Measurements from ENCODE around the gene STX18.

The STX18 gene

DNA sequence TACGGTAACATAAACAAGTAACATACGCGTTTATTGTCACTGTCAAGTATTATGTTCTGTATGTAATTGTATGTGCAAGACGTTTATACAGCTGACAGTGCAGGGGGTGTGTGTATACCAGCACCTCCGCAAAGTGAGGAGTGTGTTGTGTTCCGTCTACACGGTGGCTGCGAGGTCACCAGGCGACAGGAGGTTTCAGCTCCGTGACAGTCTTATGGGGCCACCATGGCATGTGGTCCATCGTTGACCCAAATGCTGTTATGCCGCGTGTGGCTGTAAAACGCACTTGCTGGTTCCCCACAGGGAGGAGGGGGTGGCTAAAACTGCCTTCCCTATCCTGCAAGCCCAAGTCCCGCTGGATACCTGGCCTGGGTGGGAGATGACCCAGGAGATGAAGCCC, 129.9 kb downstream of the STX18 start:
- DNase-seq, result no peak
- in situ Hi-C loops (cut with HindIII; ENCODE audit: low pct_ligation_motif_present, low sequenced_read_pairs), result no loop called here
- Histone ChIP-seq H3K27me3 (replicated peaks) (no peaks in the 10 kb centered on the region), H3K27ac (no peak overlapping the region), H3K36me3 (replicated peaks) (no peaks in the 10 kb centered on the region), H3K4me3 (ENCODE audit: low read depth, low read length) (no peak overlapping the region)
- TF ChIP-seq, protein P1, sequence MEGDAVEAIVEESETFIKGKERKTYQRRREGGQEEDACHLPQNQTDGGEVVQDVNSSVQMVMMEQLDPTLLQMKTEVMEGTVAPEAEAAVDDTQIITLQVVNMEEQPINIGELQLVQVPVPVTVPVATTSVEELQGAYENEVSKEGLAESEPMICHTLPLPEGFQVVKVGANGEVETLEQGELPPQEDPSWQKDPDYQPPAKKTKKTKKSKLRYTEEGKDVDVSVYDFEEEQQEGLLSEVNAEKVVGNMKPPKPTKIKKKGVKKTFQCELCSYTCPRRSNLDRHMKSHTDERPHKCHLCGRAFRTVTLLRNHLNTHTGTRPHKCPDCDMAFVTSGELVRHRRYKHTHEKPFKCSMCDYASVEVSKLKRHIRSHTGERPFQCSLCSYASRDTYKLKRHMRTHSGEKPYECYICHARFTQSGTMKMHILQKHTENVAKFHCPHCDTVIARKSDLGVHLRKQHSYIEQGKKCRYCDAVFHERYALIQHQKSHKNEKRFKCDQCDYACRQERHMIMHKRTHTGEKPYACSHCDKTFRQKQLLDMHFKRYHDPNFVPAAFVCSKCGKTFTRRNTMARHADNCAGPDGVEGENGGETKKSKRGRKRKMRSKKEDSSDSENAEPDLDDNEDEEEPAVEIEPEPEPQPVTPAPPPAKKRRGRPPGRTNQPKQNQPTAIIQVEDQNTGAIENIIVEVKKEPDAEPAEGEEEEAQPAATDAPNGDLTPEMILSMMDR (IDR thresholded peaks at IDR 0.05; ENCODE audit: low read depth, low read length, missing control alignments), result no peak

DNA sequence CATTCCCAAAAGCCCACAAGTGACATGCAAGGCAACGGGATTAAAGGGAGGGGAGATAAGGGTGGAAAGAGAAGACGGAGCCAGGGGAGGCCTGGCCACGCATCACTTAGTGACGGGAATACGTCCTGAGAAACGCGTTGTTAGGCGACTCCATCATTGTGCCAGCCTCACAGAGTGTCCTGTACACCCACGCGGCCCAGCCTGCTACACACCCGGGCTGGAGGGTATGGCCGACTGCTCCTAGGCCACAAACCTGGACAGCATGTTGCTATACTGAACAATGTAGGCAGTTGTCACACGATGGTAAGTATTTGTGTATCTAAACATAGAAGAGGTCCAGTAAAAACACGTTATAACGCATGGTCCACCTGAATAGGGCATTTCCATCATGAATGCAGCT, 131.6 kb downstream of the STX18 start:
- no peaks in the 10 kb centered on the region for H3K27me3 ChIP-seq (replicated peaks)
- no peak overlapping the region for H3K4me3 ChIP-seq (ENCODE audit: low read depth, low read length)
- TF ChIP-seq, protein P1 (IDR thresholded peaks at IDR 0.05; ENCODE audit: low read depth, low read length, missing control alignments), result no peak
- in situ Hi-C loops (cut with HindIII; ENCODE audit: low pct_ligation_motif_present, low sequenced_read_pairs), result no loop called here
- DNase-seq, result no peak
- H3K36me3 ChIP-seq (replicated peaks), result no peaks in the 10 kb centered on the region
- H3K27ac ChIP-seq, result no peak overlapping the region

DNA sequence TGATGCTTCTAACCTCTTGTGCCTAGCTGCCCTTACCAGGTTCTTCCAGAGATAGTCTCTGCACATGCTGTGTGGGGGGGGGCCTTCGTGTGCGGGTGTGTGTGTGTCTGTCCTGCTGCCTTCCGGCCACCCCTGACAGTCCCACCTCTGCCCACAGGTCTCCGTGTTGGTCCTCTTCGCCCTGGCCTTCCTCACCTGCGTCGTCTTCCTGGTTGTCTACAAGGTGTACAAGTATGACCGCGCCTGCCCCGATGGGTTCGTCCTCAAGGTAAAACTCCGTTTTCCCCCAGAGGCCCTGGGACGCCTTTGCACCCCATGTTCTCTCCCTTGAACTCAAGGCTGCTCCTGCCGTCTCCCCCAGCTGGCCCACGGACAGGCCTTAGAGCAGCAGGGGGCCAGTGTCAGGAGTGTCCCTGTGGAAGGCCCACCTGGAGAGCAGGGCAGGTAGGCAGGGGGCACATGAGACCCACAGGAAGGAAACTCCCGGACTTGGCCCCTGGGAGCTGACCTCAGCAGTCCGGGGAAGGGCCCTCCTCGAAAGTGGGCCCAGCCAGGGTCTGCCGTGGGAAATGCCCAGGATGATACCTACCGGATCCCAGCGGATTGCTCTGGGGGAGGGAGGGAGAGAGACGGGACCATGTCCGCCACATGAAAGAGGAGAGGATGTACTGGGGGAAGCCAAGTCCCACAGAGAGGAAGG, 132.3 kb downstream of the STX18 start:
- no peak overlapping the region for H3K27ac ChIP-seq
- in situ Hi-C loops (cut with HindIII; ENCODE audit: low pct_ligation_motif_present, low sequenced_read_pairs), result no loop called here
- no peaks in the 10 kb centered on the region for H3K27me3 ChIP-seq (replicated peaks)
- H3K4me3 ChIP-seq (ENCODE audit: low read depth, low read length), result no peak overlapping the region
- TF ChIP-seq, protein P1 (IDR thresholded peaks at IDR 0.05; ENCODE audit: low read depth, low read length, missing control alignments), result no peak
- DNase-seq, result no peak
- no peaks in the 10 kb centered on the region for H3K36me3 ChIP-seq (replicated peaks)

DNA sequence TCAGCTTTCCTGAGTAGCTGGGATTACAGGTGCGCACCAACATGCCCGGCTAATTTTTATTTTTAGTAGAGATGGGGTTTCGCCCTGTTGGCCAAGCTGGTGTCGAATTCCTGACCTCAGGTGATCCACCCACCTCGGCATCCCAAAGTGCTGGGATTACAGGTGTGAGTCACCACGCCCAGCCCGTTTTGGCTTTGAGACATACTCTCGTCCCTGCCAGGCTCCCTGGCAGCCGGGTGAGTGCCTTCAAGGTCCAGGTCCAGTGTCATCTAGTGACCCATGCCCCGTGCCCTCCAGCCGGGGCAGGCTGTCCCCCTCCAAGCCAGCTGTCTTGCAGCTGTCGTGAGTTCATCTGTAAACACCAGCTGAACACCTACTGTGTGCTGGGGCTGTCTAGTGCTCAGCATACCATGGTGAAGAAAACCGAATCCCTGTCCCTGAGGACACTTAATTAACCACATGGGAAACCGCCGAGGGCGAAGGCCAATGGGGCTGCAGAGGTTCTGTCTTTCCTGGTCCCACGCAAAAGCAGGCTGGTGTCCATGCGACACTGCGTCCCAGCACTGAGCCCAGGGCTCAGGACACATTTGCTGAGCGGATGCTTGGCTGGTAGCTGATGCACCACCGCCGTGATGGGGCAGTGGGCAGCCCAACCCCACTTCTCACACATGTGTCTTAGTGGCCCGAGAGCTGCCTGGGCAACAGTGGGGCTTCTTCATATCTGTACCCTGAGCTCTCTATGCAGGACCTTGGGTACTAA, 133.1 kb downstream of the STX18 start:
- no peaks in the 10 kb centered on the region for H3K36me3 ChIP-seq (replicated peaks)
- in situ Hi-C loops (cut with HindIII; ENCODE audit: low pct_ligation_motif_present, low sequenced_read_pairs), result no loop called here
- H3K27me3 ChIP-seq (replicated peaks), result no peaks in the 10 kb centered on the region
- DNase-seq, result no peak
- TF ChIP-seq, protein P1 (IDR thresholded peaks at IDR 0.05; ENCODE audit: low read depth, low read length, missing control alignments), result no peak
- no peak overlapping the region for H3K4me3 ChIP-seq (ENCODE audit: low read depth, low read length)
- no peak overlapping the region for H3K27ac ChIP-seq

DNA sequence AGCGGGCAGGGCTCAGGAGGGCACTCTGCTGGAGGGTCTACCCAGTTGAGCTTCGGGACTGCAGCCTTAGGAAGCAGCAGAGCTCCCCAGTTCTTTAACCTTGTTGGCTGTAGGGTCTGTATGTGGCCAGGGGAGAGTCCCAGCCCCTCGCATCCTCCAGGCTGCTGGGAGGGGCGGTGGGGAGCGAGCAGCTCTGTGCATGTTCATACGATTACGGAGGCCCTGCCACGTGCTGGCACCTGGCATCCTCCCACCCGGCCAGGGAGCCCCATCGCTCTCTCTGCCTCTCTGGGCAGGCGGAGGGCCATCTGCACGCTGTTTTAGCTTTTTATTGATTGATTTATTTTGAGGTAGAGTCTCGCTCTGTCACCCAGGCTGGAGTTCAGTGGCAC, 133.7 kb downstream of the STX18 start:
- DNase-seq, result no peak
- in situ Hi-C loops (cut with HindIII; ENCODE audit: low pct_ligation_motif_present, low sequenced_read_pairs), result no loop called here
- TF ChIP-seq, protein P1 (IDR thresholded peaks at IDR 0.05; ENCODE audit: low read depth, low read length, missing control alignments), result no peak
- Histone ChIP-seq H3K36me3 (replicated peaks) (no peaks in the 10 kb centered on the region), H3K4me3 (ENCODE audit: low read depth, low read length) (no peak overlapping the region), H3K27me3 (replicated peaks) (no peaks in the 10 kb centered on the region), H3K27ac (no peak overlapping the region)

Data from brain microvascular endothelial cell (primary cell).